SJSA1 (cell line): ENCODE results near the gene VMP1. TPM values are rescaled to one million over a fixed set of nuclear protein-coding genes. Genes with fewer than 3 reads are reported as not detected.
"Not testable (repeated sequence)": the region's sequence is repeated elsewhere in the genome, so short reads cannot be mapped to it uniquely, and the experiment has no call there.

Source experiments
- DNase-seq, 2 experiments: peaks; one replicate each; pipeline ENCODE4 v3.0.0-alpha.2; 2015 to 2020; ENCODE audit warnings: low spot score in 2 of 2, low read depth in 1 of 2
- H3K27ac ChIP-seq: fragments of 250-450 bp; sonication (Bioruptor Pico); 2 replicates; pipeline ENCODE4 v1.5.1; 2020; ENCODE audit warnings: mild to moderate bottlenecking, moderate library complexity
- H3K27me3 ChIP-seq: fragments of 250-450 bp; sonication (Bioruptor Pico); replicated peaks from 2 replicates; pipeline ENCODE4 v1.5.1; 2020; ENCODE audit warnings: mild to moderate bottlenecking, moderate library complexity
- H3K36me3 ChIP-seq: fragments of 250-450 bp; sonication (Bioruptor Pico); 2 replicates; pipeline ENCODE4 v1.5.1; 2020; ENCODE audit warnings: mild to moderate bottlenecking
- H3K4me1 ChIP-seq: fragments of 250-450 bp; sonication (Bioruptor Pico); replicated peaks from 2 replicates; pipeline ENCODE4 v1.6.1; 2021; ENCODE audit warnings: mild to moderate bottlenecking
- H3K4me3 ChIP-seq: fragments of 250-450 bp; sonication (Bioruptor Pico); 2 replicates; pipeline ENCODE4 v1.5.1; 2020; ENCODE audit warnings: mild to moderate bottlenecking
- H3K9me3 ChIP-seq: fragments of 250-450 bp; sonication (Bioruptor Pico); replicated peaks from 2 replicates; pipeline ENCODE4 v1.5.1; 2020; ENCODE audit warnings: mild to moderate bottlenecking
- total RNA-seq: library from RNA; depleted of rRNA; stranded (reverse); fragments of >200 nt; shearing (Covaris generic); gene quantifications from 2 replicates; pipeline ENCODE4 v1.2.3, GENCODE V29; 2014

Gene VMP1
- total RNA-seq, 1 experiment from 2014 or later = 228 TPM

DNA sequence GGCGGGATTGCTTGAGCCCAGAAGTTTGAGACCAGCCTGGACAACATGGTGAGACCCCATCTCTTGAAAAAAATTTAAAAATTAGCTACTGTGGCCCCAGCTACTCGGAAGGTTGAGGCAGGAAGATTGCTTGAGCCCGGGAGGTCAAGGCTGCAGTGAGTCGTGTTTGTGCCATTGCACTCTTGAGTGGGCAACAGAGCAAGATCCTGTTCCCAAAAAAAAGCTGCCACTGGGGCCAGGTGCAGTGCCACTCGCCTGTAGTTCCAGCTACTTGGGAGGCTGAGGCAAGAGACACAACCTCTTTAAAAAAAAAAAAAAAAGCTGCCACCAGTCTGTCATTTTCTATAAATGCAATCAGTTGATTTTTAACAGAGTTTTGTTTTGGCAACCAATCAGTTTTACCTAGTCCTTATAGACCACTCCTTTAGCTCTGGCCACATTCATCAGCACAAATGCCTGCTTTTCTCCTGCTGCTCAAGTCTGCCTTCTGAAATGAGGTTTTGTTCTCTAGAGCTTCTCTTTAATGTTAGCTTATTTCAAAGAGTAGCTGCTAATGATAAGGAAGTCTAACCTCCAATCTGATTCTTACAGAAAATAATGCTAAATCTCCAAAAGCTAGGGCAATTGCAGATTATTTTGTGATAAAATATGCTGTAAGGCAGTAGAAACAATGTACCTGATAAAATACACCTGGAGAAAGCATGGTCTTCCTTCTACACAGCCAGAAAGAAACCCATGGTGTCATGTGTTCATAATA is 120.4 kb downstream of the VMP1 start:
- Histone ChIP-seq H3K27me3 (no peaks in the 10 kb centered on the region), H3K4me1 (peaks cover 74% of the 10 kb centered on the region), H3K27ac (peak overlapping the region; percentile 97), H3K36me3 (0 out of 2 replicates have a peak, but pooled peaks cover 2% of the 10 kb centered on the region), H3K4me3 (no peak overlapping the region), H3K9me3 (no peaks in the 10 kb centered on the region)
- peak in 1 of 2 experiments; percentile 35 for DNase-seq

DNA sequence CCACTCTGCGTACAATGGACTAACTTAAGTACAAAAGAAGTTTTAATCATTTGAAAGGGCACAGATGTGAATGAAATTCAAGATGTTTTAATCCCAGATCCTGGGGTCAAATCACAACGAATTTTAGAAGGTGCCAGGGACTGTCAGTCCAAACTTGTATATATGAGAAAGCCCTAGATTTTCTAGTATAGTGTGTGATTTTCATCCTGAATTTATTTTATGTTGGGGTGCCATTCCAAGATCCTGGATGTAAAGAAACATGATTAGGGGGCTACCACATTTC is 121.0 kb downstream of the VMP1 start:
- Histone ChIP-seq H3K4me1 (peaks cover 78% of the 10 kb centered on the region), H3K36me3 (no peaks in the 10 kb centered on the region), H3K4me3 (no peak overlapping the region), H3K27me3 (no peaks in the 10 kb centered on the region), H3K9me3 (no peaks in the 10 kb centered on the region), H3K27ac (peak overlapping the region; percentile 97)
- DNase-seq = peak in 1 of 2 experiments; percentile 32

DNA sequence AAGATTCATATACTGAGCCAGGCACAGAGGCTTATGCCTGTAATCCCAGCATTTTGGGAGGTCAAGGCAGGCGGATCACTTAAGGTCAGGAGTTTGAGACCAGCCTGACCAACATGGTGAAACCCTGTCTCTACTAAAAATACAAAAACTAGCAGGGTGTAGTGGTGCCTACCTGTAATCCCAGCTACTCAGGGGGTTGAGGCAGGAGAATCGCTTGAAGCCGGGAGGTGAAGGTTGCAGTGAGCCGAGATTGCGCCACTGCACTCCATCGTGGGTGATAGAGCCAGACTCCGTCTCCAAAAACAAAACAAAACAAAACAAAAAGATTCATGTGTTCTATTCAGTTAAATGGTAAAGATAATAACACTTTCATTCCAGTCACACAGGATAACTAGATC is 121.4 kb downstream of the VMP1 start:
- not testable (repeated sequence) for H3K27me3 ChIP-seq, H3K36me3 ChIP-seq, DNase-seq, H3K9me3 ChIP-seq
- Histone ChIP-seq H3K27ac (peak overlapping the region; percentile 97), H3K4me3 (peak overlapping the region; percentile 3; the same call in 1 of the 2 replicates), H3K4me1 (peaks cover 78% of the 10 kb centered on the region)

DNA sequence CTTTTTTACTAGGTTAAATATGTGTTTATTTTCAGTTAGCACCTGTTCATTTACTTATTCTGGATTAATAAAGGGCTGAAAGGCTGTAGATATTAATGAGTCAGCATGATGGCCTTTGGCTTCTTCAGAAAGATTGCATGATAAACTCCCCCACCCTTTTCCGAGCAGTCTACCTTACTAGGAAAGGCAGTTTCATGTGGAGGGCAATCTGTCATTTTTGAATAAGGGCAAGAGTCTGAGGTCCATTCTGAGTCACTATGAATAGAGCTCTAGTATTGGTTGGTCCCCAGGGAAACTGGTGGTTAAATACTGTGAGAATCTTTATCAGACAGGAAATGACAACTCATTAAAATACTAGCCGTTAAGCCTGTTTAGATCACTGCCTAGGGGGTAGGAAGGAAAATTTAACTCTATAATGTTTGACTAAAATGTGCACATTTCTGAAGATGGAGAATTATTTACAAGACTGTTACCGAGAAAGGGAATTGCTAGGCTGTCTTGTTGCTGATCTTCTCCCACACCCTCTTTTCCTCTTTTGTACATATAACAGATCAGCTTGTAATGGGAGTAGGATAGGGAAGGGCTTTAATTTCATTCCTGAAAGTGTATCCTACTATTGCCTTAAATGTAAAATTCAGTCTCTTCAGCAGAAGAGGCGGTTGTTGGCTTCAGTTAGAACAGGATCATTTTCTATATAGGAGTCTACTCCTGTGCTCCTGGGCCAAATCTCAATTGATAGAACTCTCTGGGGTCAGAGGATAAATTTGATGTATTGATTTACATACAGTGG is 122.0 kb downstream of the VMP1 start:
- Histone ChIP-seq H3K4me3 (peak overlapping the region; percentile 3), H3K9me3 (no peaks in the 10 kb centered on the region), H3K4me1 (peaks cover 78% of the 10 kb centered on the region), H3K36me3 (no peaks in the 10 kb centered on the region), H3K27me3 (no peaks in the 10 kb centered on the region), H3K27ac (peak overlapping the region; percentile 97)
- peak; percentile 88 to 98 for DNase-seq

DNA sequence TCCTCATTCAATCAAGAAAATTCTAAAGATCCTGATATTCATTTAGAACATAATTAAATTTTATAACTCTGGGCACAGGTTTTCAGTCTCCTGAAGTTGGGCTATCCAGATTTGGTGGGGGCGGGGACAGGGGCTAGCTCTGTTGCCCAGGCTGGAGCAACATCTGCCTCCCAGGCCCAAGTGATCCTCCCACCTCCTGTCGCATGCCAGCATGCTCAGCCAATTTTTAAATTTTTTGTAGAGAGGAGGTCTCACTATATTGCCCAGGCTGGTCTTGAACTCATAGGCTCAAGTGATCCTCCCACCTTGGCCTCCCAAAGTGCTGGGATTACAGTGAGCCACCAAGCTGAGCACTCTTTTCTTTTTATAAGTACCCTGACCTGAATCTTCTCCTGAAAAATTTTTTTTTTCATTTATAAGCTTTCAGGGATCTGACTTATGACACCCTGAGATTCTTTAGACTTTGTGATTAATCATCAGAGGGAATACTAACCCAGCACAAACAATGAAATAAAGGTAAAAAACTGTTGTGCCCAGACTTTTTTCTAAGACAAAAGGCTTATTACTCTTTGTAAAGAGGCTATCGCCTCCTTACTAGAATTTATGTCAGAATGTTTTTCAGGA is 122.7 kb downstream of the VMP1 start:
- H3K4me1 ChIP-seq = peaks cover 77% of the 10 kb centered on the region
- no peaks in the 10 kb centered on the region for H3K36me3 ChIP-seq
- no peaks in the 10 kb centered on the region for H3K27me3 ChIP-seq
- H3K9me3 ChIP-seq = no peaks in the 10 kb centered on the region
- DNase-seq = peak; percentile 79 to 80
- H3K4me3 ChIP-seq = no peak overlapping the region
- peak overlapping the region; percentile 97 for H3K27ac ChIP-seq

DNA sequence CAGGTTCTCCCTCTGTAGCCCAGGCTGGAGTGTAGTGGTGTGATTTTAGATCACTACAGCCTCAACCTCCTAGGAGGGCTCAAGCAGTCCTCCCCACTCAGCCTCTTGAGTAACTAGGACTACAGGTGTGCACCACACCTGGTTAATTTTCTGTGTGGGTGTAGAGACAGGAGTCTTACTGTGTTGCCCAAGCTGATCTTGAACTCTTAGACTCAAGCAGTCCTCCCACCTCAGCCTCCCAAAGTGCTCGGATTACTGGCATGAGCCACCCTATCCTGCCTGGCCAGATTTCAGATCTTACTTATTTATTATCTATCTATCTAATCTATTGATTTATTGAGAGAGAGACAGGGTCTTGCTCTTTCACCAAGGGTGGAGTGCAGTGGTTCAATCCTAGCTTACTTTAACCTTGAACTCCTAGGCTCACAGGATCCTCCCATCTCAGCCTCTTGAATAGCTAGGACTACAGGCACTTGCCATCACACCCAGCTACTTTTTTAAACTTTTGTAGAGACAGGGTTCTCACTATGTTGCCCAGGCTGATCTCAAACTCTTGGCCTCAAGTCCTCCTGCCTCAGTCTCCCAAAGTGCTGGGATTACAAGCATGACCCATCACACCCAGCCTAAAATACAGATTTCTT is 123.5 kb downstream of the VMP1 start:
- peak in 1 of 2 experiments; percentile 52 for DNase-seq

DNA sequence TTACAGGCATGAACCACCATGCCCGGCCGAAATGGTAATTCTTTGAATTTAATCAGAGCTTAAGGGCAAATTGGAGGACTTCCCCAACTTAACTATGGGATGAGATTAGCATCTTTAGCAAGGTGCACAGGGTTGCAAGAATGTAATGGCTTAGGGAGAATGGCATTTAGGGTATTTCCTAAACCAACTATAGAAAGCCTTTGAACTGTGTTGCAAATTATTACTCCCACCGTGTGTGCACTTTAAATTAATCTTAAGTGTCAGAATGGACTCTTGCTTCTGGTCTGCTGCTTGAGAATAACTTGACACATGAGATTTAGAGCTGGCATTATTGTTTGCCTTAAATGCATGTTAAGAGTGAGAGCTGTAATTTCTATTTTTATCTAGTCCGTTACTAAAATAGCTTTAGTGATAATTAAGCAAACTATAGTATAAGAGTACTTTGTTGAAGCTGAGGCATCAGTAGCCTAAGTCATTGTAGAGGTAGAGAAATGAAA is 125.5 kb downstream of the VMP1 start:
- peaks cover 65% of the 10 kb centered on the region for H3K4me1 ChIP-seq
- no peaks in the 10 kb centered on the region for H3K27me3 ChIP-seq
- H3K9me3 ChIP-seq = no peaks in the 10 kb centered on the region
- no peak overlapping the region for H3K4me3 ChIP-seq
- peak in 1 of 2 experiments; percentile 30 for DNase-seq
- peak overlapping the region; percentile 1; the same call in 1 of the 2 replicates for H3K27ac ChIP-seq
- no peaks in the 10 kb centered on the region for H3K36me3 ChIP-seq

More for the DNA sequence above, 123.5 kb downstream of the VMP1 start:
- Histone ChIP-seq H3K36me3 (no peaks in the 10 kb centered on the region), H3K27me3 (no peaks in the 10 kb centered on the region), H3K9me3 (no peaks in the 10 kb centered on the region), H3K4me1 (peaks cover 68% of the 10 kb centered on the region), H3K27ac (peak overlapping the region; percentile 97), H3K4me3 (no peak overlapping the region)

DNA sequence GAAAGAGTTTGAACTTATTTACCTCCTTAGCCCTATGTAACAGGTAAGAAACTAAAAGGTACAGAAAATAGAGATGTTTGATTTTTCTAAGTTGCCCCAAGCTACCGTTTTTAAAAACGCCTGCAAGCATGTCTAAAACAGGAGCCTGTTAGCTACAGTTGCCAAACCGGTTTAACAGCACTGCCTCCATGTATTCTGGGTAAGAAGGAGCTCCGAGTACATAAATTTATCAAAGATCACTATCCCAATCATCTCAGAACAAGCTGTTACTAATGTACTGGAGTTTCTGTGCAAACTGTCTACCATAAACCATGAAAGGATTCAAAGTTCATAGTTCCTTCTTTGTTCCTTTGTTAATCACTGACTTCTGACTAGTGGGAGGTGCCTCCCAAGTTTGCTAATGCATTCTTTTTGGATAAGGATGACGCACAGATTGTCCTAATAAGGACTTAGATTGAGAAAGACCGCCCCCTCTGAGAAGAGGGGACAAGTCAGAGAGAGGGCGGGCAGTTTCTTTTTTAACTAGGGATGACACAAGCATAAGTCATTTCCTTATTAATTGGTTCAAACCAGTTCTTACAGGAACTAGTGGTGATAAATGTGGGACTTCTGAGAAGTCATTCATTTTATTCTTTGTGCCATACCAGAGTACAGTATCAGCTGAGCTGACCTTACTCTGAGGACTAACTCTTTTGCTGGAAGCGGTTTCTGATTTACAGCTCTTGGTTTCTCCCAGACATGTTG is 130.0 kb downstream of the VMP1 start:
- Histone ChIP-seq H3K4me3 (peak overlapping the region; percentile 59), H3K9me3 (no peaks in the 10 kb centered on the region), H3K4me1 (peaks cover 32% of the 10 kb centered on the region), H3K27ac (peak overlapping the region; percentile 92), H3K36me3 (peaks cover 45% of the 10 kb centered on the region), H3K27me3 (peaks cover 3% of the 10 kb centered on the region; the same call in 1 of the 2 replicates)
- DNase-seq = peak; percentile 96 to 100

DNA sequence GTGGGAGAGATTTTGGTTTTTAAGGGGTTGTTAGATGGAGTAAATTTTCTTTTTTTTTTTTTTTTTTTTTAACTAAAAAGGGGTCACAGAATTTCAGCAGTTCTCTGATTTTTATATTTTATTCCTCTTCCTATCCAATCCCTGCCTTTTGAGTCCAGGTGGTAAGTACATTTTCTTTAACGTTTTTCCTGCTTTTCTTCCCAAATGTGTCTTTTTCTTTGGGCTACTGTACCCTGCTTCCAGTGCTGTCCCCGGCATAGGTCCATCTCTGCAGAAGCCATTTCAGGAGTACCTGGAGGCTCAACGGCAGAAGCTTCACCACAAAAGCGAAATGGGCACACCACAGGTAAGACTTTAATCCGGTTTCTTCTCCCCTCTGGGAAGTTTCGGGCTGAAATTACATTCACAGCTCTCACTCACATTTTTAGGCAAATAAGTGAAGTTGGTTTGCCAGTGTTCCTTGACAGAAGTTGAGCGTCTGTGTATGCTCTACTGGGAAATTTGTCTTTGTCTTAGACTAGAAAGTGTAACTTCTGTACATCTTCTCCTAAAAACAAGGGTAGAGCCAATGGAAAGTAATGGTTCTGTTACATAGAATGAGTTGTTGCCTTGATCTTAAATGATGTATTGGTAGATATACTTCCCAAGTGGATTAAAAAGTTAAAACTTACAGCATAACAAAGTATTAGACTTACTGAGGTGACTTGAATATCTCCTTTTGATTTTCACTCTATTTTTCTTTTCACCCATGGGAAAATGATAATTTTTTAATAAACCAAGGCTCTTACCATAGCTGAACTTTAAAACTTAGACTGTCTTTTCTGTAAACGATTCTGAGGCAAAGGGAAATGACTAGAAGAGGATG is 130.8 kb downstream of the VMP1 start:
- H3K9me3 ChIP-seq = peaks cover 5% of the 10 kb centered on the region; the same call in 1 of the 2 replicates
- DNase-seq = peak in 1 of 2 experiments; percentile 80
- peaks cover 32% of the 10 kb centered on the region for H3K4me1 ChIP-seq
- H3K27ac ChIP-seq = peak overlapping the region; percentile 92
- H3K4me3 ChIP-seq = peak overlapping the region; percentile 59
- H3K27me3 ChIP-seq = peaks cover 8% of the 10 kb centered on the region
- H3K36me3 ChIP-seq = peaks cover 53% of the 10 kb centered on the region

DNA sequence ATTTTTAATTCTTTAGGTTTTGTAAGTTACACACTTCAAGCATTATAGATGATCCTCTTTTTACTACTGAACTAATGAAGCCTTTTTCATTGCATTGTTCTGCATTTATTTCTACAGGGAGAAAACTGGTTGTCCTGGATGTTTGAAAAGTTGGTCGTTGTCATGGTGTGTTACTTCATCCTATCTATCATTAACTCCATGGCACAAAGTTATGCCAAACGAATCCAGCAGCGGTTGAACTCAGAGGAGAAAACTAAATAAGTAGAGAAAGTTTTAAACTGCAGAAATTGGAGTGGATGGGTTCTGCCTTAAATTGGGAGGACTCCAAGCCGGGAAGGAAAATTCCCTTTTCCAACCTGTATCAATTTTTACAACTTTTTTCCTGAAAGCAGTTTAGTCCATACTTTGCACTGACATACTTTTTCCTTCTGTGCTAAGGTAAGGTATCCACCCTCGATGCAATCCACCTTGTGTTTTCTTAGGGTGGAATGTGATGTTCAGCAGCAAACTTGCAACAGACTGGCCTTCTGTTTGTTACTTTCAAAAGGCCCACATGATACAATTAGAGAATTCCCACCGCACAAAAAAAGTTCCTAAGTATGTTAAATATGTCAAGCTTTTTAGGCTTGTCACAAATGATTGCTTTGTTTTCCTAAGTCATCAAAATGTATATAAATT is 132.3 kb downstream of the VMP1 start:
- no peak for DNase-seq
- H3K27me3 ChIP-seq = peaks cover 18% of the 10 kb centered on the region
- H3K4me3 ChIP-seq = peak overlapping the region; percentile 59
- peaks cover 58% of the 10 kb centered on the region for H3K36me3 ChIP-seq
- peak overlapping the region; percentile 92 for H3K27ac ChIP-seq
- peaks cover 10% of the 10 kb centered on the region; the same call in 1 of the 2 replicates for H3K9me3 ChIP-seq
- peaks cover 44% of the 10 kb centered on the region for H3K4me1 ChIP-seq

DNA sequence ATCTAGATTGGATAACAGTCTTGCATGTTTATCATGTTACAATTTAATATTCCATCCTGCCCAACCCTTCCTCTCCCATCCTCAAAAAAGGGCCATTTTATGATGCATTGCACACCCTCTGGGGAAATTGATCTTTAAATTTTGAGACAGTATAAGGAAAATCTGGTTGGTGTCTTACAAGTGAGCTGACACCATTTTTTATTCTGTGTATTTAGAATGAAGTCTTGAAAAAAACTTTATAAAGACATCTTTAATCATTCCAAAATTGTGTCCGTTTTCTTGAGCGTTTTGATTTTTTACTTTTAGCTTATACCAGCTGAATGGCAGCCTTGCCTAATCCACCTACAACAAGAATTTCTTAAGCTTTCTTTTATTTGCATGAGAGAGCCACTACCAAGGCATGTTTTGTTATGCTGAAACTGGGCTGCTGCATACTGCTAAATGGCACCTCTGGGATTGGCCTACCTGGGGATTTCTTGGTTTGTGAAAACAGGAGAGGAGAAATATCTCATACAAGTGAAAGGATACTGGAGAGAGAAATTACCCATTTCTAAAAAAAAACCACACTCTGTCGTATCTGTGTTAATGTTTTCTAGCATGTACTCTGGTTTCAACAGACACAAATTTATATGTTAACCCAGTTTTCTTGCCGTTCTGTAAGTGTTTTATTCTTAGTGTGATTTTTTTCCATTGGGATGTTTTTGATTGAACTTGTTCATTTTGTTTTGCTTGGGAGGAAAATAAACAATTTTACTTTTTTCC is 133.1 kb downstream of the VMP1 start:
- H3K9me3 ChIP-seq = peaks cover 10% of the 10 kb centered on the region; the same call in 1 of the 2 replicates
- H3K36me3 ChIP-seq = peaks cover 58% of the 10 kb centered on the region
- DNase-seq = peak in 1 of 2 experiments; percentile 75
- peak overlapping the region; percentile 59 for H3K4me3 ChIP-seq
- peaks cover 51% of the 10 kb centered on the region for H3K4me1 ChIP-seq
- peak overlapping the region; percentile 92 for H3K27ac ChIP-seq
- H3K27me3 ChIP-seq = peaks cover 18% of the 10 kb centered on the region
